GM19324 (cell line): Measurements from ENCODE around the gene SH3YL1.

ENCODE experiments used
- ATAC-seq: cut with Tn5 transposase; IDR thresholded peaks from one replicate; pipeline ENCODE4 v1.9.1; 2021; ENCODE audit warnings: mild to moderate bottlenecking, moderate library complexity; ENCODE audit not compliant: unreplicated experiment, low FRiP score

SH3YL1 gene

DNA sequence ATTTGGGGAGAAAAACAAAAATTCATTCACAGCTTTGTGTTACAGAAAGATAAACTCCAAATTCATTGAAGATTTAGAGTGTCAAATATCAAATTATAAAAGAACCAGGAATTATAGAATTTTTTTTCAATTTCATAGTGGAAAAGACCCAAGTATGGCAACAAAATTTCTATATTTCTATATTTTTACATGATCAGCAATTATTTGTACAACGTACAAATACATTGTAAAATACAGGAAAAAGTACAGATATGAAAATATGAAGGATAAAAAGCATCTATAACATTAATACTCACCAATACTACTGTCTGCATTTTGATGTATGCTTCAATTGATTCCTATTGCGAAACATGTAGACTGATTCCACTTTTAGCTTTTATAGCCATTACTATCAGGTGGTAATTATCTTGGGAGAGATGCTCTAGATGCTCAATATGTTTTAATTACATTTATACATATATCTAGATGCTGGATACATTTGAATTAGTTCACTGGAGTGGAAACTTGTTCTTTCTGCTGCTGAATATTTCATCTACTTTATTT lies 4.0 kb downstream of the SH3YL1 start:
- no peak for ATAC-seq

DNA sequence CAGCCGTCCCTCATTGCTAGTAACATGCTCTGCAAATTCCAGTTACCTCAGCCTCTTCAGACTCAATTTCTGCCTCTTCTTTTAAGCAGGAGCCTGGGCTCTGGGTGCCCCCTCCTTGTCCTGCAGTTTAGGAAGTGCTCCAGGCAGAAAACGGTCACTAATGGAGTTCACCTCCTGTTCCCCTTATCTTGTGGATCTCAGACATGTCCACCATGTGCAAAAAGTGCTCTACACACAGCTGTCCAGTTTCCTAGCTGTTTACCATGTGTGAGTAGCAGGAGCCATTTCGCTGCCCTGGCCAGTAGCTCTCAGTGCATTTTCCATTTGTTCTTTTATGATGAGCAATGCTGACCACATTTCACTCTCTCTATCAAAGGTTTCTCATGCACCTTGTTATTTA lies 4.9 kb downstream of the SH3YL1 start:
- no peak for ATAC-seq

DNA sequence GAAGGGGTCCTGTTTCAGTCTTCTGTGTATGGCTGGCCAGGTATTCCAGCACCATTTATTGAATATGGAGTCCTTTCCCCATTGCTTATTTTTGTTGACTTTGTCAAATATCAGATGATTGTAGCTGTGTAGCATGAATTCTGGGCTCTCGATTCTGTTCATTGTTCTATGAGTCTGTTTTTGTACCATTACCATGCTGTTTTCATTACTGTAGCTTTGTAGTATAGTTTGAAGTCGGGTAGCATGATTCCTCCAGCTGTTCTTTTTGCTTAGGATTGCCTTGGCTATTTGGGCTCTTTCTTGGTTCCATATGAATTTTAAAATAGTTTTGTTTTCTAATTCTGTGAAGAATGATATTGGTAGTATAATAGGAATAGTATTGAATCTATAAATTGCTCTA lies 6.0 kb downstream of the SH3YL1 start:
- no peak for ATAC-seq

DNA sequence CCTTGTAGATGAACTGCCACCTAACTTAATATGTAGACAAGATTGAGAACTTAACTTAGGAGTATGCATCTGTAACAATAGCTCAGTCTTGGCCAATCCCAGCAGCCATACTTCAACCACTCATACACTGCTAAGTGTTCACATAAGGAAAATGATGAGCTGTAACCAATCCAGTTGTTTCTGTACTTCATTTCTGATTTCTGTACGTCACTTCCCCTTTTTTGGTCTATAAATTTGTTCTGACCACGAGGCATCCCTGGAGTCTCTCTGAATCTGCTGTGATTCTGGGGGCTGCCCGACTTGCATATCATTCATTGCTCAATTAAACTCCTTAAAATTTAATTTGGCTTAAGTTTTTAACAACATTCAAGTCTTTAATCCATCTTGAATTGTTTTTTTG lies 6.4 kb downstream of the SH3YL1 start:
- no peak for ATAC-seq

DNA sequence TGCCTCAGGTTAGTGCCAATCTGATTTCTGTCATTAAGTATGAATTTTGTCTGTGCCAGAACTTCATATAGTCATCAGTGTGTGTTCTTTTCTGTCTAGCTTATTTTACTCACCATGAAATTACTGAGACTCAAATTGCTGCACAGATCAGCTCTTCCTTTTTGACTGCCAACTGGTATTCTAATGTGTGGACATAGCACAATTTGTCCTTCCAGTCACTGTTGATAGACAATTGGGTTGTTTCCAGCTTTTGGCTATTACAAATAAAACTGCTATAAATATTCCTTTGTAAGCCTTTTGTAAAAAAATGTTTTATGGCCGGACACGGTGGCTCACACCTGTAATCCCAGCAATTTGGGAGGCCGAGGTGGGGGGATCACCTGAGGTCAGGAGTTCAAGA lies 7.7 kb downstream of the SH3YL1 start:
- no peak for ATAC-seq

DNA sequence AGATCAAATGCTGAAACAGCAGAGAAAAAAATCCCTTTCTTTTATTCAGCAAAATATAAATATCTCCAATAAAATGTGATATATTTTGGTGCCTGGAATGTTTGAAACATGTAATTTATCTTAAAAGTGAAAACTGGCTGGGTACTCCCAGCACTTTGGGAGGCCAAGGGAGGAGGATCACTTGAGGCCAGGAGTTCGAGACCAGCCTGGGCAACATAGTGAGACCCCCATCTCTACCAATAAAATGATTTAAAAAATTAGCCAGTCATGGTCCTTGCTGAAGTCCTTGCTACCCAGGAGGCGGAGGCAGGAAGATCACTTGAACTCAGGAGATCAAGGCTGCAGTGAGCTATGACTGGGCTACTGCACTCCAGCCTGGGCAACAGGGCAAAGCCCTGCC lies 8.6 kb downstream of the SH3YL1 start:
- ATAC-seq: no peak

DNA sequence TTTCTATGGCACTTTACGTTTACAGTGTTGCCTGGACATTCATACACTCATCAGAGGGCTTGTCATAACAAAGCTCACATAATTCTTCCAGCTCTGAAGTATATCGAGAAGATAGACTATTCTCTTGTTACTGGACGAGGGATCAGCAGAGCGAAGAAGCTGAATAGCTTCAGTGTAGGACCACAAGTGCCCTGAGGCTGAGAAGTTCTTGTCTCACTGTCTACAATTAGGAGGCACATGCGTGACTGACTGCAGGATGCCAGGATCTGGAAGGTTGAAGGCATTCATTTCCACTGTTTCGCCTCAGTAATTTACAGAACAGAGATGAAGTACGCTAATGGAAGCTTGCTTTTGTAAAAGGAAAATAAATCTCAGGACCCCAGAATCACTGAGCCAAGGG lies 9.6 kb downstream of the SH3YL1 start:
- no peak for ATAC-seq

DNA sequence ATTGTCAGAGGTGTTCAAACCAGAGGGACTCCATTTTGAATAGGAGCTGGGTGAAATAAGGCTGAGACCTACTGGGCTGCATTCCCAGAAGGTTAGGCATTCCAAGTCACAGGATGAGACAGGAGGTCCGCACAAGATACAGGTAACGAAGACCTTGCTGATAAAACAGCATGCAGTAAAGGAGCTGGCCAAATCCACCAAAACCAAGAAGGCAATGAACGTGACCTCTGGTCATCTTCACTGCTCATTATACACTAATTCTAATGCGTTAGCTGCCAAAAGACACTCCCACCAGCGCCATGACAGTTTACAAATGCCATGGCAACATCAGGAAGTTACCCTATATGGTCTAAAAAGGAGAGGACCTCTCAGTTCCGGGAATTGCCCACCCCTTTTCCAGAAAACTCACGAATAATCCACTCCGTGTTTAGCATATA lies 10.6 kb downstream of the SH3YL1 start:
- no peak for ATAC-seq

DNA sequence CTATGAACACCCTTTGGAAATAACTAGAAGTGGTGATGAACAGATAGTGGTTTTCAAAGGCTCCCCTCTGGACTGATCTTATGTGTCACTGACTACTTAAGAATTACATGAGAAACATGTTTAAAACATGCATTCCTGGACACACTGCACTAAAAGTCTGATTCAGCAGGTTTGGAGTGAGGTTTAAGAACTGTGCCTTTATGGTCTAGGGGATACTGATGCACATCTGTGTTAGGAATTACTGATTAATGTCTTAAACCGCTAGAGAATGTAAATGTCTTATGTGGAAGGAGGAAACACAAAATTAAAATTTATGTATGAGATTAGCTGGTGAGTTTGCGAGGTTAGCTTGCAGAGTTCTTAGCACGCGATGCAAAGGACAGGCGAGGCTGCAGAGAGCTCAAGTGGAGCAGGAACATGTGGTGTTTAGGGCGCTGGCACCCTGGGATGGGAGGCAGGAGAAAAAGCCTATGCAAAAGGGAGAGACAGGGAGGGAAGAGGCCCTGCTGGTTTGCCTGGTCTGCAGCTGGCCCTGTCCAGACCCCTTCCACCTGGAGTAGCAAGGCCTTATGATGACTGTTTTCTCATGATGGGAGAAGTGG lies 11.7 kb downstream of the SH3YL1 start:
- ATAC-seq: no peak

DNA sequence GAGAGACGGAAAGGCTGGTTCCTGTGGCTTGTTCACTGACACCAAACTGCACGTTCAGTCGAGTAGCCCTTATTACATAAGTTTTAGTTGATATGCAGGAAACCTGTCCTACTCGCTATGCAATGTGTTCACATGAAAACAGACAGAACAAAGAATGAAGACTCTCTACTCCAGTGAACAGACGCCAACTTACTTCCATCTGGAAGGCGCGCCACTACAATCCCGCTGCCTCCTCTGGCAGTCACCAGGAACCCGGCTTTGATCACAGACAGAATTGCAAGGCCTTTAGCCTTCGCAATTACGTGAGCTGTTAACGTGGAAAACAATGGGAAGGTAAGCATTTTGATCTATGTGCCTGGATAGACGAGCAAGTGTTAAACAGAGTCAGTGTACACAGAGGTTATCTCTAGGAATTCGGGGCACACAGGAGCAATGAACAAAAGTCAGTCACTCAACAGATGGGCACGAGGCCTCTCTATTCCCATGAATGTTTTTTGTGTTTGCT lies 14.2 kb downstream of the SH3YL1 start:
- no peak for ATAC-seq

DNA sequence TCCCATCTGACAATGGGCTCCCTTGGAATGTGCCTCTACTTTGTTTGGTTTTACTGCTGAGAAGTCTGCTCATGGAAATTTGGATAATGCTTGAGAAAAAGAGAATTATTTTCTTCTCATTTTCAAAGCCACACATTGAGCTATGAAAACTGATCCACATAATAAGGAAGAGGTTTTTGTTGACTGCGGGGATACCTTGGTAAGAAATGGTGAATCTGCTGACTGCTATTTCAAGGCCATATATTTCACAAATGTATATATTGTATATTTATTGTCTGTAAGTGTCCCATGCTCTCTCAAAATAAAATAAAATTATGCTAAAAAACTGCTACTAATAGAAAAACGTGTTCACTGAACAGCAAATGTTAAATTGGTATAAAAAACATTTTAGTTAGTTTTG lies 15.1 kb downstream of the SH3YL1 start:
- ATAC-seq: no peak

DNA sequence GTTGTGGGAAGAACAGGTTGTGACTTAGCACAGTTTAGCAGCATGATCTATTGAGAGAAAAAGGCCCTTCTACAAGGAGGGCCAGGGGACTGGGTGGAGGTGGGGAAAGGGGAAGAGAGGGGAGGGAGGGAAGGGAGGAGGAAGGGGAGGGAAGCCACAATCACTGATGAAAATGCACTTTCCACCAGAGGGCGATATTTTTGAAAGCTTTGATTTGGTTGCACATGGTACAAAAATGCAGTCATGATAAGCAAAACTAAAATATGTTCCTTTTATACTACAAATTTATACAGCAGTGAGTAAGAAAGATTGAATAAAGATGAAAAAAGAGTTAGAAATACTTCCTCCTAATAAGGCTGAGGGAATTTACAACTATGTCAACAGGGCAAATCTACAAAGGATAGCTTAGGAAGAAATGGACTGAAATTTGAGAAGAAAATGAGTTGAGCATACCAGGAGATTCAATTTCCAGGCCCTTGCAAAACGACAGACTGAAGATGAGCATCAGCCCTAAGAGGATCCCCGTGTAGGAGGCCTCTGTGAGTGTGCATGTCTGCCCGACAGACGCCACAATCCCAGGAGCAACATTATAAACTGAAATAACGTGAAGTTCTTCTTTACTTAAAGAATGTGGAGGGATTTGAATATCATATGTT lies 17.2 kb downstream of the SH3YL1 start:
- ATAC-seq: no peak

DNA sequence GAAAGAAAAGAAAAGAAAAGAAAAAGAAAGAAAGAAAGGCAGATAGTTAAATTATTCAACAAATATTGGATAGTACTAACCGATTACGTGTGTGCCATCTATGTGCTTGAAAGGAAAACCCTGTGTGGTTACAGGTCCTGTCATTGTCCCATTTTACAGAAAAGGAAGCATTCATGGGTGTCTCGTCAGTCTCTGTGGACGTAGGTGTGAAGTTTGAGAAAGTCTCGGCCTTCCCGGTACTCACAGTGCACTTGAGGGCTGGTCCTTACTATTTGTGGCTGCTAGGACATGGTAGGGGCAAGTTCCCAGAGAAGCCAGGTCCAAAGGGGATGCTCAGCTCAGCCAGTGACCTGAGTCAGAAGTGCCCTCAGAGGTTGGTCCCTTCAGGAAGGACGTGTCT lies 19.3 kb downstream of the SH3YL1 start:
- ATAC-seq: no peak

DNA sequence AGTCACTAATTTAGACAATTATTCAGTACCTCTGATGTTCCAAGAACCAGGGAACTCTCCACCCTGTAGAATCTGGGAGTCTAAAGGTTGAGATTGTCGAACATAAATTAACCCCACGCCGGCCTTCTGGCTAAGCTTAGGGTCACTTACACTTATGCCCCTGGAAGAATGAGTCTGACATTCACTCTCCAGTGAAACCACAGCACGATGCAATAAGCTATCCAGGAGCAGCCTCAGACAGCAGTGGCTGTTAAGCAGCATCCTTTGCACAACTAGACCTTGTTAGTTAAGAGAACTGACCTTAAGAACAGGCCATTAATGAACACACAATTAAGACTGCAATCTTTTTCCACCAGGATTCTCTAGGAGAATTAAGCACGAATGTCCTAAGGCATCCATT lies 25.0 kb downstream of the SH3YL1 start:
- no peak for ATAC-seq

DNA sequence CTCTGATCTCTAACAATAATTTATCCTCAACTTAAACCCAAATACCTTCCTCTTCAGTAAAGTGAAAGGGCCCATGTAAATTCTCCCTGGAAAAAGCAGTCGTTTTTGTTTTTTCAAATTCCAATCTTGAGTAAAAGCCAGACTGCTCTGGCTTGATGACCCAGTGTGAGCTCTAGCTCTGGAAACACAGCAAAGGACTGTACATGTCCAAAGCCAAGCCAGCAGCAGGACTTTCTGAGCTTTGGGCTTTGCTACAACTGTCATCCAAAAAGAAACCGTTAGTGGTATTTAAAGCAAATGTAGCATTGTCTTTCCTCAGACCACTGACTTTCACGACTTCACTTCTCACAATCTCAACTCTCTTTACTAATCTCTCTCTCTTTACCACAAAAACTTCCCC lies 25.4 kb downstream of the SH3YL1 start:
- ATAC-seq: no peak

DNA sequence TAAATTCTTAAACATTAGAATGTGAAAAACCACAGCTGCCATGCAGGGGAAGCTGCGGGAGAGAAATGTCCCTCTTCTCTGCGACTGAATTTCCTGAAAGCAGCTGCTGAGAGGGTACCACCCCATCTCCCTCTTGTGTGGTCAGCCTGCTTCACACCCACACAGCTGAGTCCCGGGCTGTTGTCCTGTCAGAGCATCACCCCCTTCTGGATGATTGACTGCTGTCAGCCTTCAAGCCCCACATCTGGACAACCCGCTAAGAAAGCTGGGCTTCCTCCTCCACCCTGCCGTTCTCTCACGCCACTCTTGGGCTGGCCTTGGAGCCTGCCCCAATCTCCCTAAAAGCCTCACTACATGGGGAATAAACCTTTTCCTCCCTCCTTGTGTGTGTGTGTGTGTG lies 26.0 kb downstream of the SH3YL1 start:
- ATAC-seq: no peak

DNA sequence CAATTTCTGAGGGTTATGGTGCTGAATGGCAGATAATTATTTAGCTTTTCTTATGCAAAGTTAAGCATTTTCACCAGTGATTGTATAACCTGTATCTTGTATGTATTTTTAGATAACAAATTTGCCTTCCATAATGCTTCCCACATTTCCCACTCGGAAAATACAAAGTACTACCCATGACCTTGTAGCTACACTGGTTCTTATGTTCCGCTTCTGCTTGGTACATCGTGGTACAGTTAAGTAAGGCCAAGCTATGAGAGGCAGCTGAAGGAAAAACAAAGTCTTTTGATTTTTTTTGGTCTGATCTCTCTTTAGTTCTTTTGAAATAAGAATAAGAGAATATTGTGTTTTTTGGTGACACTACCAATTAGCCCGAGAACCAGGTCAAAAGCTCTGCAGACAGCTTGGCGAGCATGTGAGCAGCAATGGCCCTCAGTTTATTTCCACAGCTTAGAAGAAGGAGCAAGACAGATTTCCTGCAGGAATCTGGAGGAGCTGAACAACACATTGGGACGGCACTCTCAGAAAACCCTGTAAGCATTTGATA lies 26.8 kb downstream of the SH3YL1 start:
- no peak for ATAC-seq

DNA sequence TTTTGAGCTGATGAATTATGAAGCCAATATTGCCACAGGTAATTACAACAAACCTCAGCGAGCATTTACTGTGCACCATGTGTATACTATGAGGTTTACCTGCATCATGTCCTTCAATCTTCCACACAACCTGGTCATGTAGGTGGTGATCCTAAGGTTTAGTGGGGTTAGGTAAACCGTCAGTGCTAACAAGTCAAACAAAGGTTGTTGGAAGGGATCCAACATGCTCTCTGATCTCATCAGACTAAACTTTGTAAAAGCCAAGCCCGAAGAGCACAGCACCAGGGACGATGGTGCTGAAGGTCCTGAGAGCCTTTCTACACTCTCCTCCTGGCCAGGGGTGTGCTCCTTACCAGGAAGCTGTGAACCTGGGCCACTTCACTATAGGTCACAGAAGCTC lies 29.4 kb downstream of the SH3YL1 start:
- ATAC-seq: no peak

DNA sequence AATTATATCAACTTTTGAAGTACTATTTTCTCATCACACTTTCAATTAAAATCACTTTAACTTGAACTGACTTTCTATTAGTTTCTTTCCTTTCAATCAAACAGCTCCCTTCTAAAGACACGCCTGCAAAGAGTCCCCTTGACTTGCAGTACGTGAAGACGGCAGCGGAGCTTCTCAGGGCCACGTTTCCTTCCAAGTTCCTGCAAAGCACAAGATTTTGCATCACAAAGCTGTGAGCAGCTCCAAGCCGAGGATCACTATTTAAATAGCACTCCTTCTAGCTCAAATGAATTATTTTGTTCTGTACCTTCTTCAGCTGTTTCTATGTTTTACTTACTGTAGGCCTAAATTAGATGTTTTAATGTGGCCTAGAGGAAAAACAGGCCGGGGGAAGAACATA lies 30.8 kb downstream of the SH3YL1 start:
- no peak for ATAC-seq

DNA sequence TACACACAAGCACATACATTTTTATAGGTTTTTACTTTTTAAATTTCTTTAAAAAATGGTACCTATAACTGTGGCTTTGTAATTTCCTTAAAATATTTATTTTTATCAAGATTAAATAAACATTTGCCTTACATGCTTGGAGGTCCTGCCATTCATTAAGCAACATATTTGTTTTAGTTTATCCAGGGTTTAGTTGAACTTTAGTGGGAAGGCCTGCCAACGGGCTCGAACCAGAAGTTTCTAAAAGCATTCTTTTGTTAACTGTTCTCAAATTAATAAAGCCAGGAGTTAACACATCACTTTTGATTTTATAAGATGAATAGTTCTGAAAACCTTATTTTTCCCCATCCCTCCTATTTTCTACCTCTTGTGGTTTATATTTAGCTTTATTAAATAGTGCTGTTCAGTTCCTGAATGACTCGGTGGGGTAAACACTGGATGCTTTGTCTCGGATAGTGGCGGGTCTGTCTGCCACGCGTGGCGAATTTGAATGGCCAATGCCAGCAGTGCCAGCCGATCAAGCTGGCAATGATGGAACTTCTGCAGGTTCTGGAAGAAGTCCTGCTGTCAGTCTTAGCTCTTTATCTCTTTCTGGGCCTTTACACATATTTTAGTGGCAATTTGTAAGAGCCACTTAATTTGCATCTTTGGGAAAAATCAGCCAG lies 32.2 kb downstream of the SH3YL1 start:
- no peak for ATAC-seq

DNA sequence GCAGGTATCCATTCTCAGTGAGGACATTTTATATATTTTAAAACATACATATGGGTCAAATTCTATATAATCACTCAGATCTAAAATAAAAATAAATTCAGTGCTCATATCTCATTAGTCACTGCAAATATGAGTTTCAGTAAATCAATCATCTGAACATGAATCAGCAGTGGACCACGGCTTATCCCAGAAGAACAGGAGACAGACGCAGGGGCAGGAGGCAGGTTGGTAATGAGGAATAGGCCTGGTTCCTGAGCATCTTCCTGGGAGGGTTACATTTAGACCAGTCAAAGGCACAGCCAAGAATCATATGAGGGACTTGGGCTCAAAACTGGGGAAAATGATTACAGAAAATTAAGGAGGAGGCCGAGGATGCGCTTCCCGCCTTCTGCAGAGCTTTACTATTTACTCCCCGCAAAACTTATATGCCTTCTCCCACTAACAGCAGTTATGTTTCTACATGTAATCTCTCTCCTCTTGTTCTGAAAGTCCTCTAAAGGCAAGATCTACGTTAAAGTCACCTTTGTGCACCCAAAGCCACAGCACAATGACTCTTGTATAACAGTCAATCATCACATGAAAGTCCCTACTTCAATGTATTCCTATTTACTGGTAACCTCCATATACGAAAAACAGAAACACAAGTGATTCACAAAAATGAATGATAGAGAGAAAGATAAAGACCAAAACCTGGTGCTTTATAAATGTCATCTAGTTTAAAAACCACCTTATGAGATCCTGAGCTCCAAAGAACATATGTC lies 35.1 kb downstream of the SH3YL1 start:
- ATAC-seq: no peak
